Right kidney (tissue), 1 donor: ENCODE measurements around the gene C1orf167.
"Not testable (repeated sequence)": the region's sequence is repeated elsewhere in the genome, so short reads cannot be mapped to it uniquely, and the experiment has no call there.

Experiments
- DNase-seq: peaks from one replicate; pipeline ENCODE4 v3.0.0-alpha.2; 2016

The C1orf167 gene

GRCh38 chr1:11800391-11800755, 38.4 kb downstream of the C1orf167 start:
- DNase-seq = no peak

DNA sequence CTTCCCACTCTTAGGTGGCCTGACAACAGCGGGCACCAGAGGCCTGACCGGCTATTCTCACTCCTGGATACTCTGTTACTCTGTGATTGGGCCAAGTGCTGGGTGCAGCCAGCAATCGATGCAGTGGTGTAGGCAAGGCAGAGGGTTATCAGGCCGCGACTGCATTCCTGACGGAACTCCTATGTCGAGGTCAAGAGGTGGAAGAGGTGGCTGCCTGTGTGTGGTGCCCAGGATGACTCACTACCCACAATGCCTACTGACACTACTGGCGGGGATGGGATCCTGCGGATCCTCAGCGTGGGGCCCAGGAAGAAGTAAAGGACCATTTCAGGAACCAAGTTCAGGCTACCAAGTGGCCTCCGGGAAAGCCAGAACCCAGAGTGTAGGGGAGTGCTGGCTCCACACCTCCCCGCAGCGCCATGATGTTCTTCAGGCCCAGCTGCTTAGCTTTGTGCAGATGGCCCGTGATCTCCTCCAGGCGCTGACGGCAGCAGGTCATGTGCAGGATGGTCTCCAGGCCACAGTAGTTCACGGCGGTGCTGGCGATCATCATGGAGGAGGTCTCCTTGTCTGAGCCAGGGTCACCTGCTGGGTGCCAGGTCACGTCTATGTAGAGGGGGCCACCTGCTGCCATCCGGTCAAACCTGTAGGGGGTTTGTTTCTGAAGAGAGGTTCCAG, 38.9 kb downstream of the C1orf167 start:
- DNase-seq = no peak

GRCh38 chr1:11802616-11802972, 40.6 kb downstream of the C1orf167 start:
- DNase-seq = peak; percentile 38

DNA sequence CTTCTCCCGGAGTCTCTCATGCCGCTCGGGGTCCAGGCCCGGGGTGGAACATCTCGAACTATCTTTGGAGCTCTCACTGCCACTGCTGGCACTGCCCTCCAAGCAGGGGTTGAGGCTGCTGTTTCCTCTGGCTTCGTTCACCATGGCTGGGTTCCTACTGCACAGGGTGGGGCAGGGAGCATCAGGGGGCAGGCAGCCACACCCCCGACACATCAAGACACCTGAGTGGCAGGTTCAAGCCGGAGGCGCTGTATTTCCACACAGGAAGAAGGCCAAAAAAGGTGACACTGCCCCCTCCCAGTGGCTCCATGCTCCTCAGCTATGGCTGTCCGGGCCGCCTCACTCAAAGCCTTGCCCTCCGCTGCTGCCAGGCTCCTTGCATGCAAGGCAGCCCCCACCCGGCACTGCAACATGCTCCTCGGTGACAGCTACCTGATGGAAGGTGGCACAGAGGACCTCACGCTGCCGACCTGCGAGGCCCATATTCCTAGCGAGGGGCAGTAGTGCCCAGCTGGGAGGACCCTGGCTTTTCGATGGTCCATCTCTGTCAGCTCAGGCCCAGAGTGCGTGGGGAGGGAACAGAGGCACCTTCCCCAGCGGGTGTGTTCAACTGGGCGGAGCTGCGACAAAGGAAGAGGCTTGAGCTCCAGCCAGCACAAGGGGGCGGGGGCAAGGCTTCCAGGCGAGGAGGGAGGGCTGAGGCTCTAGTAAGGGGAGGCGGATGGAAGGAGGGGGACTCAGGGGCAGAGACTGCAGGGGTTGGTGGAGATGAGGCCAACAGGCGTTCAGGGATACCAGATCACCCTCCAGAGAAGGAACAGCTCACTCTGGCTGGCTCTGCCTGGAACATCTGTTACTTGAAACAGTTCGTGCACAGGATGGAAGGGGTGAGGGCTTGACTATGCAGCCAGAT, 41.2 kb downstream of the C1orf167 start:
- DNase-seq = peak; percentile 77

GRCh38 chr1:11803924-11804665, 42.1 kb downstream of the C1orf167 start:
- DNase-seq = not testable (repeated sequence)

DNA sequence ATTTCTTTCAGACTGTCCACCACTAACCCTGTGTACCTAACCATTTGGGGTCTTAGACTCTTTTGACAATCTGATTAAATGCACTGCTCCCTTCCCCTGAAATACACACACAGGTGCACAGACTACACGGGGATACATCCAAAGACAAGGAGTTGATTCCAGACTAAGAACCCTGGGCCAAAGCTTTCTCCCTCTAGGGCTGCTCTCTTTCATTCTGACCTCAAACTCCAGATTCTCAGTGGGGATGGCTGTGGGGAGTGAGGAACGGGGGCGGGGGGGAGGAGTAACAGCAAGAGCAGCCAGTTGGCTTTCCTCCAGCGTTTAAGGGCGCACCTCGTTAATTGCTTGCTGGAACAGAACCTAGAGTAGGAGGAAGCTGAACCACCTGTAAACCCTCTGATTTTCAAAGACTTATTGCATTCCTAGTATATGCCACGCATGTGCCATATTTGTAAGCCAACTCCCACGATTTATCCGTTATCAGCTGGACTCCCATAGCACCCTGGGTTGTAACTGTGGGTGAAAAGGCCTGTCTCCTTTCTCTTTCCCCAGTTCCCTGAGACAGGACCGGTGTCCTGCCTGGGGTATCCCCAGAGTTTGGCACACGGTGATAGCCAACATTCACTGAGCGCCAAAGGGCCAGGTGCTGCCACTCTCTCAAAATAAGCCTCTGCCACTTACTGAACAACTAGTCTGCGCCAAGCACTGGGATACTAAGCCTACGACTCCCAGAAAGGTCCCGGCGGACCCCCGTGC, 42.9 kb downstream of the C1orf167 start:
- DNase-seq = no peak

DNA sequence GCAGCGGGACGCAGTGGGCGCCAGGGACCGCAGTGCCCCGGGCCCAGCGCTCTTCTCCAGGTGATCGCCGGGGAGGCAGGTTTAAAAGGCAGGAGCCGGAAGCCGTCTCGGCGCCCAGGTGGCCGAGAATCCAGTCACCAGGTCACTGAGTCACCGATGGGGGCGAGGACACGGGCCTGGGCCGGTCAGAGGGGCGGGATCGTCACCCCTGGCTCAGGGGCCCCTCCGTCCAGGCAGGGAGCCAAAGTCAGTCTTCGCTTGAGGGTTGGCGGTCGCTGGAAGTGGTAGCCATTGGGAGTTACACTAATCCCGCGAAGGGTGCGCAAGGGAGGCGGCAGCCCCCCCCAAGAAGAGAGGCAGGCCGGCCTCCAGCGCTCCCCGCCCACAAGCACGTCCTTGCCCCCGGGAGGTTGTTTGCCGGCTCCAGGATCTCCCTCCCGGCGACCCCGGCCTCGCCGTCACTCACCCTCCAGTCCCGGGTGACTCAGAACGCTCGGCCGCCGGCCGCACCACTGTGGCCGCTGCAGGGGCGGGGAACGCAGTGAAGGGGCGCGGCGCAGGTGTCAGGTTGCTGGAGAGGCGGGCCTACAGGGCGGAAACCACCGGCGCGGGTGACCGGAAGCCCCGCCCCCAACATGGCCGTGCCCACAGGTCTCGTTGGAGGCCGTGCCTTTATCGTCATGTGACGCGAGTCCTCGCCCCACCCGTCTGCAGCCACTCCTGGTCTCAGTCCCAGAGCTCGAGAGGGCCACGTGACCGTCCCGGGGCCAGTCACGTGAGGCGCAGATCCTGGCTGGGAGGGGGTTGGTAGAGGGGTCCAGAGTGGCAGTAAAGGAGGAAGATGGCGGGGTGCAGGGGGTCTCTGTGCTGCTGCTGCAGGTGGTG, 43.7 kb downstream of the C1orf167 start, which contains the start of the genes CLCN6 and MTHFR:
TSS of gene CLCN6 (plus strand) at position 770 of the 885 bp plus-strand sequence. CDS start at position 842, 72 bp downstream.
TSS of gene MTHFR (minus strand) at position 543 of the 885 bp plus-strand sequence. CDS start 2,848 bp downstream, outside the sequence.
- peak; percentile 96 for DNase-seq

- DNase-seq = peak; percentile 30
These were observed 44.4 kb downstream of the C1orf167 start for GRCh38 chr1:11806307-11806936.

GRCh38 chr1:11807133-11807532, 45.1 kb downstream of the C1orf167 start:
- no peak for DNase-seq

- no peak for DNase-seq
These were observed 51.0 kb downstream of the C1orf167 start for GRCh38 chr1:11813021-11813420.

DNA sequence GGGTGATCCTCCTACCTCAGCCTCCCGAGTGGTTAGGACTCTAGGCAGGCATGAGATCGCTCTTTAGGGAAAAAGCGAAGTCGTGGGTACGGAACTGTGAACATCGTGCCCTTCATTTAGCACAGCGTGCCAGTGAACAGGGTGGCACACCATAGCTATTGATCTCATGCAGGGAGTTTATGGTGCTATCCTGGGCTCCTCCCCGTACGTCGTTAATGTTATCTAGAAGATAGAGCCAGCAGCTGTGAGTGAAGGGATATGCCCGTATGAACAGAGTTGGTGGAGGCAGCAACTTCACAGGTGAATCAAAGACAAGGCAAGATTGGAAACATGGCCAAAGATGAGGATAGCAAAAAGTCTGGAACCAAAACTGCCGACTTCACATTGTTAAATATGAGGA, 55.2 kb downstream of the C1orf167 start:
- DNase-seq = no peak

- no peak for DNase-seq
These were observed 60.1 kb downstream of the C1orf167 start for GRCh38 chr1:11822091-11822490.

GRCh38 chr1:11823366-11824137, 61.6 kb downstream of the C1orf167 start:
- no peak for DNase-seq

GRCh38 chr1:11825131-11825530, 63.1 kb downstream of the C1orf167 start:
- no peak for DNase-seq

GRCh38 chr1:11826946-11827345, 65.0 kb downstream of the C1orf167 start:
- DNase-seq = no peak

GRCh38 chr1:11828511-11828910, 66.5 kb downstream of the C1orf167 start:
- DNase-seq = no peak

- no peak for DNase-seq
These were observed 70.1 kb downstream of the C1orf167 start for GRCh38 chr1:11831945-11832725.

DNA sequence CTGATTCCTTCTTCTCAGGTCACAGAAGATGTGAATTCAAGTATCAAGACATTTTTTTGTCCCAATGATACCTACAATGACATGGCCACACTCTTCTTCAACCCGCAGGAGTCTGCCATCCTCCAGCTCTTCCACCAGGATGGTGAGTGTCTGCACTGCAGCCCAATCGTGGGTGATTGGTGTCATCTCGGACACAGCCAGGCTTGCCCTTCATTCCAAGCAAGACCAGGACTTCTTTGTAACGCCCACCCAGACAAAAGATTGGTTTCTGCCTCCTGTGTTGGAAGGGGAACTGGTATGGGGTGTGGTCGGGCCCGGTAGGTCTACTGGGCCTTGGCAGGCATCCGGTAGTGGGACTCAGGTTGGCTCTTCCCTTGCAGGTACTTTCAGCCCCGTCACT, 71.5 kb downstream of the C1orf167 start:
- no peak for DNase-seq

DNA sequence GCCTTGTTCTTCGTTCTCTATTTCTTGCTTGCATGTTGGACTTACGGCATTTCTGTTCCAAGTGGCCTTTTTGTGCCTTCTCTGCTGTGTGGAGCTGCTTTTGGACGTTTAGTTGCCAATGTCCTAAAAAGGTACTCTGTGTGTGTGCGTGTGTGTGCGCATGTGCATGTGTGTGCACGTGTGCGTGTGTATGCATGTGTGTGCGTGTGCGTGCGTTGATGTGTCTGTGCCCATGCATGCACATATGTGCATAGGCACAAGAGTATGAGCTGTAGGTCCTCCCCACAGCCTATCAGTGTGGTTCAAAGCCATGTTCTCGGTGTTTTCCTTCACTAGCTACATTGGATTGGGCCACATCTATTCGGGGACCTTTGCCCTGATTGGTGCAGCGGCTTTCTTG, 71.9 kb downstream of the C1orf167 start:
- DNase-seq = no peak
